NCI-H446 (cell line): ENCODE measurements around the gene VAX1.
"Not testable (repeated sequence)": the region's sequence is repeated elsewhere in the genome, so short reads cannot be mapped to it uniquely, and the experiment has no call there.

Experiments used
- DNase-seq, 2 experiments: peaks; one replicate each; lab custom pipeline; 2025; lab: John Stamatoyannopoulos, UW

VAX1 gene

GRCh38 chr10:117135026-117135372 is 3.1 kb downstream of the VAX1 start:
- no peak for DNase-seq

- DNase-seq: no peak
These were observed 3.6 kb downstream of the VAX1 start for GRCh38 chr10:117134306-117135025.

GRCh38 chr10:117134056-117134305 is 4.1 kb downstream of the VAX1 start:
- DNase-seq: no peak

GRCh38 chr10:117133273-117134055 is 4.6 kb downstream of the VAX1 start:
- no peak for DNase-seq

GRCh38 chr10:117132751-117133231 is 5.3 kb downstream of the VAX1 start:
- DNase-seq: no peak

GRCh38 chr10:117131376-117132327 is 6.4 kb downstream of the VAX1 start:
- DNase-seq: no peak

- no peak for DNase-seq
These were observed 7.2 kb downstream of the VAX1 start for GRCh38 chr10:117130862-117131375.

GRCh38 chr10:117130346-117130745 is 7.7 kb downstream of the VAX1 start:
- no peak for DNase-seq

- DNase-seq: not testable (repeated sequence)
These were observed 11.4 kb downstream of the VAX1 start for GRCh38 chr10:117126645-117127044.

GRCh38 chr10:117126034-117126433 is 12.0 kb downstream of the VAX1 start:
- no peak for DNase-seq

GRCh38 chr10:117112220-117112619 is 25.9 kb downstream of the VAX1 start:
- DNase-seq: no peak

GRCh38 chr10:117107238-117107637 is 30.8 kb downstream of the VAX1 start:
- DNase-seq: no peak

- DNase-seq: no peak
These were observed 41.4 kb downstream of the VAX1 start for GRCh38 chr10:117096599-117097201.

- no peak for DNase-seq
These were observed 43.2 kb downstream of the VAX1 start for GRCh38 chr10:117094856-117095255.

- no peak for DNase-seq
These were observed 45.7 kb downstream of the VAX1 start for GRCh38 chr10:117092386-117092785.

- no peak for DNase-seq
These were observed 47.2 kb downstream of the VAX1 start for GRCh38 chr10:117090834-117091233.

- DNase-seq: no peak
These were observed 50.5 kb downstream of the VAX1 start for GRCh38 chr10:117087521-117087920.

- DNase-seq: no peak
These were observed 51.5 kb downstream of the VAX1 start for GRCh38 chr10:117086546-117086945.

- DNase-seq: not testable (repeated sequence)
These were observed 53.4 kb downstream of the VAX1 start for GRCh38 chr10:117084421-117085246.
